ENCODE results near the gene PIK3R3. TPM values are rescaled to one million over a fixed set of nuclear protein-coding genes. Genes with fewer than 3 reads are reported as not detected.

The PIK3R3 gene
- total and polyA plus RNA-seq, 2 donors (not counting 3 experiments of a cell fraction or from before 2014, with no cell fraction given), result 7.5 to 14.3 TPM

- H3K4me1 ChIP-seq (ENCODE audit: control insufficient read depth, extremely low read depth, insufficient read depth, low read length), result peaks cover 4% of the 10 kb centered on the region
- no peak overlapping the region for H3K9ac ChIP-seq (replicated peaks; ENCODE audit: extremely low read depth, insufficient read depth, low read length)
- no peaks in the 10 kb centered on the region for H3K9me3 ChIP-seq (replicated peaks; ENCODE audit: control insufficient read depth, insufficient read depth, low read length)
- dilution Hi-C loops (cut with MboI; ENCODE audit: extremely low pct_ligation_motif_present, low sequenced_read_pairs), result loop anchor here (25.0 kb wide), 1 partner anchor 150 kb away; the partner anchor contains the start of genes P3R3URF, POMGNT1 and TSPAN1
- DNase-seq (ENCODE audit: low read depth, low spot score), result peak; percentile 84
- no peak overlapping the region for H2AFZ ChIP-seq (ENCODE audit: low read depth, low read length)
- BruUV-seq (replicated peaks), result no TSS peak
- H3K4me3 ChIP-seq (replicated peaks in 1 of 3; ENCODE audit: insufficient read depth in 1 of 3, low read depth in 1 of 3, low read length in 3 of 3), result no peak overlapping the region
- no peak overlapping the region for H3K27ac ChIP-seq (ENCODE audit: insufficient read depth, low read depth, low read length)
- H3K79me2 ChIP-seq (ENCODE audit: control insufficient read depth, insufficient read depth, low read length), result no peaks in the 10 kb centered on the region
- no peaks in the 10 kb centered on the region for H3K27me3 ChIP-seq (ENCODE audit: control insufficient read depth in 2 of 2, insufficient read depth in 2 of 2, low read length in 2 of 2)
- no peak overlapping the region for H3K4me2 ChIP-seq (ENCODE audit: insufficient read depth, low read length)
- CTCF ChIA-PET, result interaction anchor here (1.4 to 8.3 kb wide), 3 partner anchors 108 to 186 kb away, joined by 4 to 146 read pairs (median 134); no protein-coding TSS in a partner anchor
- TF ChIP-seq POLR2AphosphoS5 (IDR thresholded peaks at IDR 0.05; ENCODE audit: insufficient read depth, low read depth, low read length) (peak; percentile 29), MYC (IDR thresholded peaks at IDR 0.05; ENCODE audit: low read depth, low read length) (no peak), FOS (IDR thresholded peaks at IDR 0.05; ENCODE audit: borderline replicate concordance, insufficient read depth, low read length) (no peak)
- TF ChIP-seq, protein P1, sequence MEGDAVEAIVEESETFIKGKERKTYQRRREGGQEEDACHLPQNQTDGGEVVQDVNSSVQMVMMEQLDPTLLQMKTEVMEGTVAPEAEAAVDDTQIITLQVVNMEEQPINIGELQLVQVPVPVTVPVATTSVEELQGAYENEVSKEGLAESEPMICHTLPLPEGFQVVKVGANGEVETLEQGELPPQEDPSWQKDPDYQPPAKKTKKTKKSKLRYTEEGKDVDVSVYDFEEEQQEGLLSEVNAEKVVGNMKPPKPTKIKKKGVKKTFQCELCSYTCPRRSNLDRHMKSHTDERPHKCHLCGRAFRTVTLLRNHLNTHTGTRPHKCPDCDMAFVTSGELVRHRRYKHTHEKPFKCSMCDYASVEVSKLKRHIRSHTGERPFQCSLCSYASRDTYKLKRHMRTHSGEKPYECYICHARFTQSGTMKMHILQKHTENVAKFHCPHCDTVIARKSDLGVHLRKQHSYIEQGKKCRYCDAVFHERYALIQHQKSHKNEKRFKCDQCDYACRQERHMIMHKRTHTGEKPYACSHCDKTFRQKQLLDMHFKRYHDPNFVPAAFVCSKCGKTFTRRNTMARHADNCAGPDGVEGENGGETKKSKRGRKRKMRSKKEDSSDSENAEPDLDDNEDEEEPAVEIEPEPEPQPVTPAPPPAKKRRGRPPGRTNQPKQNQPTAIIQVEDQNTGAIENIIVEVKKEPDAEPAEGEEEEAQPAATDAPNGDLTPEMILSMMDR (IDR thresholded peaks at IDR 0.05; ENCODE audit: extremely low read depth in 1 of 2, insufficient read depth in 1 of 2, low read depth in 1 of 2, low read length in 2 of 2), result peak; percentile 96 to 97
- POLR2A ChIA-PET, result no interaction called here
- intact Hi-C loops (cut with micrococcal nuclease), result loop anchor here (1.0 kb wide), 5 partner anchors 94 to 311 kb away; partner anchors contain the start of gene POMGNT1
- H3K9me1 ChIP-seq (replicated peaks; ENCODE audit: control insufficient read depth, extremely low read depth, insufficient read depth, low read length), result no peaks in the 10 kb centered on the region
- peak; percentile 97 for FAIRE-seq
- H4K20me1 ChIP-seq (replicated peaks; ENCODE audit: control insufficient read depth, extremely low read depth, insufficient read depth, low read length), result no peaks in the 10 kb centered on the region
- H3K36me3 ChIP-seq (ENCODE audit: control insufficient read depth in 2 of 2, extremely low read depth in 1 of 2, insufficient read depth in 2 of 2, low read length in 2 of 2), result peaks cover 0 to 9% of the 10 kb centered on the region in 2 experiments
Observed at GRCh38 chr1:46036894-46037839, 95.3 kb downstream of the PIK3R3 start.
